Measurements from ENCODE around the gene IL1RAPL1.

DNA sequence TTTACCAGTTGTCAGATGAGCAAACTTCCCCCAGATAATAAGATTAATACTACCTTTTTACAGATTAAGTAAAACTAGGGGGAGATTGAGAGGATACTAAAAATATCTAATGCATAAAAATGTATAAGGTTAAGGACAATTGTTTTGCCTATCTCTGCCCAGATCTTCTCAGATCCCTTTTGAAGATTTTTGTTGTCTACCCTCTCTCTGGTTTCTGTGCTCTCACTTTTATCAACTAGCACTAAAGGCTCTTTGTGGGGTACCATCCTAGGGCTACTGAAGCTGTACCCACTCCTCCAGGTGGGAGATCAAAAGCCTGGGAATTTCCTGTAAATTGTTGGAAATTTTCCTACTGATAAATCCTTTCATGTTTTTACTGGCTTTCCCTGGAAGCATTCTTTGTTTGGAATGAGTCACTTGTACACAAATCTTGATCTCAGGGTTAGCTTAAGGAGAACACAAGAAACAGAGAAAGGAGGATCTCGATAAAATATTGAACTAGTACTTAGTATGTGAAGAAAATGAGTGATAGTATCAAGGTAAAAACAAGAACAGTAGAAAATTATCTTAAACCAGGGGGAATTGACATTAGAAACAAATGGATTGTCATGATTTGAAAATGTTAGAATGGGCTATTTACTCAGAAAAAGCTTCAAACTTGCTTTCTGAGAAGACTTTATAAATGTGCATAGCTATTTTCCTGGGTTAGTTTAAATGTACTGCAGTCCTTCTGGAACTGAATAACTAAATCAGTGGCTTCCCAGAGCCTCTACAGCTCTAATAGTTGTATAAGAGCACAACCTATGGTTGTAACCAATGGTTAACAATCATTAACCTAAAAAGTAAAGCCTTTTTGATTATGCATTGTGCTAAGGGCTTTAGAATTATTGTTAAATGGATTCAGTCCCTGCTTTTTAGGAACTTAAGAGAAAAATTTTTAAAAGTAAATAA, 948.2 kb downstream of the IL1RAPL1 start:
- TF ChIP-seq, protein P1, sequence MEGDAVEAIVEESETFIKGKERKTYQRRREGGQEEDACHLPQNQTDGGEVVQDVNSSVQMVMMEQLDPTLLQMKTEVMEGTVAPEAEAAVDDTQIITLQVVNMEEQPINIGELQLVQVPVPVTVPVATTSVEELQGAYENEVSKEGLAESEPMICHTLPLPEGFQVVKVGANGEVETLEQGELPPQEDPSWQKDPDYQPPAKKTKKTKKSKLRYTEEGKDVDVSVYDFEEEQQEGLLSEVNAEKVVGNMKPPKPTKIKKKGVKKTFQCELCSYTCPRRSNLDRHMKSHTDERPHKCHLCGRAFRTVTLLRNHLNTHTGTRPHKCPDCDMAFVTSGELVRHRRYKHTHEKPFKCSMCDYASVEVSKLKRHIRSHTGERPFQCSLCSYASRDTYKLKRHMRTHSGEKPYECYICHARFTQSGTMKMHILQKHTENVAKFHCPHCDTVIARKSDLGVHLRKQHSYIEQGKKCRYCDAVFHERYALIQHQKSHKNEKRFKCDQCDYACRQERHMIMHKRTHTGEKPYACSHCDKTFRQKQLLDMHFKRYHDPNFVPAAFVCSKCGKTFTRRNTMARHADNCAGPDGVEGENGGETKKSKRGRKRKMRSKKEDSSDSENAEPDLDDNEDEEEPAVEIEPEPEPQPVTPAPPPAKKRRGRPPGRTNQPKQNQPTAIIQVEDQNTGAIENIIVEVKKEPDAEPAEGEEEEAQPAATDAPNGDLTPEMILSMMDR (IDR thresholded peaks at IDR 0.05), result no peak
- TF ChIP-seq POLR2AphosphoS5 (IDR thresholded peaks at IDR 0.05), result no peak

Measured in suprapubic skin (tissue), 3 donors.